ENCODE data around the gene MYD88.
"Not testable (repeated sequence)": the region's sequence is repeated elsewhere in the genome, so short reads cannot be mapped to it uniquely, and the experiment has no call there.

MYD88 gene

GRCh38 chr3:38146504-38146903, 8.0 kb downstream of the MYD88 start:
- no peak for DNase-seq

DNA sequence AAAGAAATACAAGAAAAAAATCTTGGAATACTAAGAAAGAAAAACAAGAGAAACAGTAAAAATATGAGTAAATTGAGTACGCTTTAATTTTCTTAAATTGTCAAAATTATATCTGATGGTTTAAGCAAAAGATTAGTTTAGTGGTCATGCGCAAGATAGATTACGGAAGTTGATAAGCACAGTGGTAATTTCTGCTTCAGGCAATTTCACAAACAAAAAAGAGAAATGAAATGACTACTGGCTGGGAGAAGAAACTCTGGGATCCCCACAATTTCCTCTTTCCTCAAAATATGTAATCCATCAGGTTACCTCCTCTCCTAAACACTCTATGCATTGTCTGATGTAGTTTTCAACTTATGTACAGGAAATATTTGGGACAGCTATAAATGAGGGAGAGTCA, 9.0 kb downstream of the MYD88 start:
- DNase-seq, result no peak

- no peak for DNase-seq
Observed at GRCh38 chr3:38148311-38148882, 9.9 kb downstream of the MYD88 start.

DNA sequence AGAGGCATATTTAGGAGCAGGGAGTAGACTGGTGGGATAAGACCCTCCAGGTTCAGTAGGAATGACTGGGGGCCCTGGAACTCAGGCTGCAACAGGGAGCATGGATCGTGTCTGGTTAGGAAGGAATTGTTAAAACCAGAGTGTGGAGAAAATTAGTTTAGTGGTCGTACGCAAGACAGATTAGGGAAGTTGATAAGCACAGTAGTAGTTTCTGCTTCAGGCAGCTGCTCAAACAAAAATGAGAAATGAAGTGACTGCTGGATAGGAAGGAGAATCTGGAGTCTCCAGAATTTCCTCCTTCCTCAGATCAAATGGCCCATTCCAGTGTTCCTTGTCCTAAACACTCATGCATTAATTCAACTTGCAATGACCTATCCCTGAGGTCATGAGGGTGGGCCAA, 11.2 kb downstream of the MYD88 start:
- DNase-seq, result no peak

DNA sequence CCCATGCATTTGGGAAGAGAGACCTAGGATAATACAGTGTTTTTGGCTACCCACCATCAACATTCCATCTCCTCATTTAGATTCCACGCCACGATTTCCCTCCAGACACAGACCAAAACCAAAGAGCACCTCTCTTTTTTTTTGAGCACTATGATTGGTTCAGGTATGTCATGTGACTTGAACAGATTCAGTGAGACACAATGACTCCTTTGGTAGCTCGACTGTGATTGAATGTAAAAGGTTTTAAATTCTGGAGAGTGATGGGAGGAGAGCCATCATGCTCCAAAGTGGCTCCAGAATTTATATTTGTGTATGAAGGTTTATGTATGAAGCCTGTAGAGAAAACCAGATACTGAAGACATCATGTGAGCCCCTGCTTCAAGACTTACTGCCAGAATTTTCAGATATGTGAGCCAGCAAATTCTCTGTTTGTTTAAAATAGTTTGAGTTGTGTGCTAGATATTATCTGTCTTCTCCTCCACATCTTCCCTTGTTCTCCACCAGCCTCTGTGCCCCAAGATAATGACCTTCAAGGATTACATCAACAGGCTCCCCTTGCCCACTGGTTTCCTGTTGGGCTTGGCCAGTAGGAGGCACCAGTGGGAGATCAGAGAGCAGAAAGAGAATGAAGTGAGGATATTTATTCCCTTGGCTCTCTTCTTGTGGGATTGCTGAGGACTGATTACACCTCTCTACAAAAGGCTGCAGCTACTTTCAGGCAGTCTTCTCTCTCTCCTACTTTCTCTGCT, 12.5 kb downstream of the MYD88 start:
- no peak for DNase-seq

DNA sequence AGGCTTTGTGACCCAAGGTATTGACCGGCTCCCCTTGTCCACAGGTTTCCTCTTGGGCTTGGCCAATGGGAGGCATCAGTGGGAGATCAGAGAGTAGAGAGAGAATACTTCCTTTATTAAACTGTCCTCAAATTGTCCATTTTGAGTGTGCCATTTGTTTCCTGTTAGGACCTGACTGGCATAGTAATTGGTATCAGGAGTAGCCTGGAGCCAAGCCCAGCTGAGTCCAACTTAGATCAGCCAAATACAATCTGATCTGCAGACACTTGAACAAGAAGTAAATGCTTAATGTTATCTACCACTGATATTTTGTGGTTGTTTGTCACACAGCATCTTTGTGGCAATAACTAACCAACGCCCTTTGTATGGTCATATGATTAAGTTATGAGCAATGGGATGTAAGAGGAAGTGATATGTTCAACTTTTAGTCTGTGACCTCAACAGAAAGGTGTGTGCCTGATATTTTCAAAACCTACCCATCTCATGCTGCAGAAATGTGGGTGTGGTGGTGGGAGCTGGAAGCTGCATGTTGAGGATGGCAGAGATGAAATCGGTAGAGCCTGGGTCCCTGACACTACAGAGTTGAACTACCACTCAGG, 13.3 kb downstream of the MYD88 start:
- DNase-seq, result no peak

GRCh38 chr3:38152609-38153008, 14.1 kb downstream of the MYD88 start:
- DNase-seq, result no peak

- DNase-seq, result no peak
Observed at GRCh38 chr3:38153221-38153620, 14.8 kb downstream of the MYD88 start.

DNA sequence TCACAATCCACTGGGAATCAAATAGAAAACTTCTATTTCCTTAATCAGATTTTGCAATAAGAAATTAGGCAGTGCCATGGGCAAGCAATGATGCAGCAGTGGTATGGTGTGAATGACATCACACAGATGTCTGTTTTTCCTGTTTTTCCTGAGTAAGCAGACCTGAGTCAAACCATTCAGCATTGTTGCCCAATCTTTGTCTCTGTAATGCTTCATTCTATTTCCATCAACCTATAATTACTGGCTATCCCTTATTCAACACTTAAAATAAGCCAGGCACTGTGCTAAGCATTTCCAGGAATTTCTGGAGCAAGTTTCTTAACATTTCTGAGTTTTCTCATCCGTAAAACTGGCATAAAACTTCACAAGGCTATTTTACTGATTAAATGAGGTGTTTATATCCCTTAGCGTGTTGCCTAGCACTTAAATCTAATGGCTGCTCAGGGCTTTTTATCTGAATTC, 15.6 kb downstream of the MYD88 start:
- no peak for DNase-seq

DNA sequence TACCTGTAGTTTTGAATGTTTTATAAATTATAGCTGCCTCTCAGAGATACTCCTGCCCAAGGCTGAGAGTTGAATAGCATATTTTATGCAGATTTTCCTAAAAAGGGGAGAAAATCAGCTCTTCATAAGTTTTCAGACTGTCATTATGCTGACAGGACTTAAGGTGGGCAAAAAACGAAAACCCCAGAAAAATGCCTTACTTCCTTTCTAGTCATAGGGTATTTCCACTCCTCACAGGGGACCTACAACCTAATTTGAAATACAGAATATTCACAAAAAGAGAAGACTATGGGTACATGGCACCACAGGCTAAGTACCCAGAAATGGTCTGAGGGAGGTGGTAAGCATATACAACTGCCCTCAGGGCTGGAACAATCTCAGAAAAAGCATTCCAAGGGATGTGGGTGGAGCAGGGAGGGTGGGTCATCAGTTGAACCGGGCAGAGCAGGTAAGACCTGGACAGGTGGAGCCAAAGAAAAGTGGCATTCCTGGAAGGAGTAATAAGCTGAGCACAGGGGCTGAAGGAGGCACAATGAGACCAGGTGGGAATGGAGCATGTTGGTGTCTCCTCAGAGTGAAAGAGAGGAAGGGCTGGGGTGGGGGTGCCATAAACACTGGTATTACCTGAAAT, 16.3 kb downstream of the MYD88 start:
- DNase-seq, result no peak

- no peak for DNase-seq
Observed at GRCh38 chr3:38155825-38156224, 17.4 kb downstream of the MYD88 start.

DNA sequence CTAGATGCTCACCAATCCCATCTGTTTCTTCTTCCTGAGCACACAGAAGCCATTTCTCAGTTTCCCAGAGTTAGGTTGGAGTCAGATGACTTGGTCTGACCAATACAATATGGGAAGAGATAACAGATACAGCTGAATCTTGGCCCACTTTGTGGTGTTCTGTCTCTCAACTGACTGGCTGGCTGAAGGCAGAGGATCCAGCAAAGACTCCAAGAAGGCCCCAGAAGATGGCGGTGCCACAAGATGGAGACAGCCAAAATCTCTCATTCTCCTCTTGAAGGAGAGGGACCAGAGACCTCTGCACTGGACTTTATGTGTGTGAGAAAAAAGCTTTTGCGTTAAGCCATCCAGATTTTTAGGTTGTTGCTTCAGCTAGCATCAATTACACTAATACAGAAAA, 18.7 kb downstream of the MYD88 start:
- no peak for DNase-seq

- DNase-seq, result no peak
Observed at GRCh38 chr3:38157595-38157994, 19.1 kb downstream of the MYD88 start.

DNA sequence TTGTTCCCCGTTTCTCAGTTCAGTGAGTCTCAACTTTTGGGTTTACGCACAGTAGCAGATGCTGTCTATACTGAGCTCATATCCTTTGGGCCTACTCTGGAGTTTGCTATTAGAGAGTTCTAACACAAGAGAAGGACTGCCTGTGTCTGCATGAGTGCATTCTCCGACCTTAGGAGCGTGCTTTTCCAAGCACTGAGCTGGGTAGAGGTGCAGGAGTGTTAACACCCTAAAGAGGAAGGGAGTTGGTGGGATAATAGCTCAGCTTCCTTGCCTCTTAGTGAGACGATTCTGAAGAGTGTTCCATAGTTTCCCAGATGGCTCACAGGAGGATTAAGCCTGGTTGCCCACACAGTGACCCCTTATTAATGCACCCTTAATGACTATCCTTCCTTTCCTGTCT, 20.0 kb downstream of the MYD88 start:
- no peak for DNase-seq

- DNase-seq, result not testable (repeated sequence)
Observed at GRCh38 chr3:38160704-38161103, 22.2 kb downstream of the MYD88 start.

GRCh38 chr3:38163117-38163840, 24.8 kb downstream of the MYD88 start:
- DNase-seq, result no peak

- no peak for DNase-seq
Observed at GRCh38 chr3:38163841-38164642, 25.6 kb downstream of the MYD88 start.

- DNase-seq, result no peak
Observed at GRCh38 chr3:38164643-38164951, 26.1 kb downstream of the MYD88 start.

GRCh38 chr3:38164952-38165721, 26.7 kb downstream of the MYD88 start, which contains the start of gene OXSR1:
TSS of gene OXSR1 (plus strand) at chr3:38165537. CDS start at chr3:38165877, 340 bp downstream.
- peak; percentile 89 for DNase-seq

- DNase-seq, result no peak
Observed at GRCh38 chr3:38165722-38166387, 27.4 kb downstream of the MYD88 start.

DNA sequence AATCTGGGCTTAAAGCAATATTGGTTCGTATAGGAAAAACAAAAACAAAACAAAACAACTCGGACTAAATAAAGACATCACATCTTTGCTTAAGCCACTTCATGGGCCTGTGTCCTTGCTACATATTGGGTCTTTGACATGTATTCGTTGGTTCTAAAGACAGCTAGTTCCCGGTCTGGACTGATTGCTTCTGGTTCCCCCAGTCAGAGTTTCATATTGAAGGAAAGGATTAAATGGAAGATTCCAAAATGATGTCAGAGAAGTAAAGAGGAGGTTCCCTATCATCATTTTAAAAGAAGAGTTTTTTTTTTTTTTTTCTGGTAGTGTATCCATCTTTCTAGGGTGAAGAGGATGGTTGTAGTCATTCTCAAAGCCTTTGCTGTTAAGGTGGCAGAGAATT, 29.1 kb downstream of the MYD88 start:
- no peak for DNase-seq

Data from NCI-H187 treated with DMSO at 0.1 percent for 48 hours (cell line).